ENCODE measurements around the gene OXLD1.

- TF ChIP-seq EZH2 (IDR thresholded peaks at IDR 0.05; ENCODE audit: low read depth): no peak
- no peak for TF ChIP-seq CTCF (conservative IDR thresholded peaks at IDR 0.05)
Observed at GRCh38 chr17:81656118-81656743, 10.2 kb downstream of the OXLD1 start, which contains the start of gene PDE6G.

All from PC-9 (cell line).